H1 (cell line): Measurements from ENCODE around the gene DDX1. TPM values are rescaled to one million over a fixed set of nuclear protein-coding genes. Genes with fewer than 3 reads are reported as not detected.
"Not testable (repeated sequence)": the region's sequence is repeated elsewhere in the genome, so short reads cannot be mapped to it uniquely, and the experiment has no call there.

Source experiments
- CTCF ChIA-PET: fragments of 300-600 bp; sonication (Branson Sonifier 250); formaldehyde crosslinking; loops from one replicate; lab custom pipeline; 2021; ENCODE audit not compliant: partially characterized antibody; lab: Charles Lee
- POLR2A ChIA-PET: fragments of 300-600 bp; sonication (Branson Sonifier 250); formaldehyde crosslinking; loops from one replicate; lab custom pipeline; 2021; ENCODE audit warnings: inconsistent platforms; ENCODE audit not compliant: partially characterized antibody; lab: Charles Lee
- DNase-seq, 2 experiments: peaks; one replicate each; pipeline versions ENCODE4 v3.0.0 to v3.0.0-alpha.2; 2010 to 2022; ENCODE audit warnings: low spot score in 2 of 2, low read depth in 1 of 2, mixed read lengths in 1 of 2
- FAIRE-seq: peaks from 2 replicates; lab custom pipeline; 2011; peaks lifted over from hg19 to GRCh38; lab: Jason Lieb, UNC
- H2AFZ ChIP-seq: 2 replicates; pipeline ENCODE4 v1.8.1; 2012; ENCODE audit warnings: low read length, inconsistent platforms
- H2AK5ac ChIP-seq: 2 replicates; pipeline ENCODE4 v1.6.1; 2013; ENCODE audit warnings: low read depth, low read length
- H2BK120ac ChIP-seq: replicated peaks from 2 replicates; pipeline ENCODE3; 2013; ENCODE audit warnings: low read depth, low read length, inconsistent platforms
- H2BK12ac ChIP-seq: 2 replicates; pipeline ENCODE4 v1.6.1; 2013; ENCODE audit warnings: low read depth, low read length
- H2BK15ac ChIP-seq: 2 replicates; pipeline ENCODE4 v1.6.1; 2013; ENCODE audit warnings: low read length
- H2BK20ac ChIP-seq: 2 replicates; pipeline ENCODE4 v1.6.1; 2013; ENCODE audit warnings: low read length
- H2BK5ac ChIP-seq: 2 replicates; pipeline ENCODE4 v1.6.1; 2013; ENCODE audit warnings: low read depth, low read length
- H3K14ac ChIP-seq: 2 replicates; pipeline ENCODE4 v1.6.1; 2013; ENCODE audit warnings: inconsistent platforms; ENCODE audit not compliant: insufficient read length
- H3K18ac ChIP-seq: 2 replicates; pipeline ENCODE4 v1.6.1; 2013; ENCODE audit warnings: low read length; ENCODE audit errors: extremely low read depth
- H3K23ac ChIP-seq: 2 replicates; pipeline ENCODE4 v1.6.1; 2013; ENCODE audit warnings: inconsistent platforms; ENCODE audit not compliant: insufficient read length
- H3K23me2 ChIP-seq: 2 replicates; pipeline ENCODE4 v1.6.1; 2013; ENCODE audit warnings: low read depth, low read length
- H3K27ac ChIP-seq: 2 replicates; pipeline ENCODE4 v1.6.1; 2011; ENCODE audit warnings: low read depth, low read length, inconsistent platforms
- H3K27me3 ChIP-seq, 4 experiments: replicated peaks in 1 of 4; 1 replicate in 1 of 4; 2 replicates in 3 of 4; pipeline versions ENCODE4 v1.6.1 to v1.8.1; 2011 to 2013; ENCODE audit warnings: low read length in 3 of 4, mild to moderate bottlenecking in 3 of 4, inconsistent platforms in 2 of 4, mixed read lengths in 2 of 4, moderate library complexity in 1 of 4; ENCODE audit not compliant: control insufficient read depth in 3 of 4, insufficient read depth in 3 of 4; ENCODE audit errors: extremely low read depth in 1 of 4
- H3K36me3 ChIP-seq, 4 experiments: 2 replicates each; pipeline versions ENCODE4 v1.6.1 to v1.8.1; 2011 to 2013; ENCODE audit warnings: mild to moderate bottlenecking in 4 of 4, low read length in 3 of 4, moderate library complexity in 2 of 4, control low read depth in 1 of 4, inconsistent platforms in 1 of 4; ENCODE audit not compliant: insufficient read depth in 4 of 4, control insufficient read depth in 2 of 4
- H3K4ac ChIP-seq: replicated peaks from 2 replicates; pipeline ENCODE3; 2013; ENCODE audit warnings: low read length, low read depth, mixed read lengths, inconsistent platforms; ENCODE audit not compliant: insufficient read length
- H3K4me1 ChIP-seq, 4 experiments: replicated peaks in 1 of 4; 1 replicate in 1 of 4; 2 replicates in 3 of 4; pipeline versions ENCODE4 v1.6.1 to v1.8.1; 2011 to 2013; ENCODE audit warnings: low read length in 3 of 4, inconsistent platforms in 2 of 4, mixed read lengths in 1 of 4; ENCODE audit not compliant: insufficient read depth in 4 of 4, control insufficient read depth in 3 of 4
- H3K4me2 ChIP-seq, 2 experiments: 2 replicates each; pipeline versions ENCODE4 v1.6.1 to v1.8.1; 2011 to 2013; ENCODE audit warnings: low read depth in 2 of 2, low read length in 2 of 2, control low read depth in 1 of 2, inconsistent platforms in 1 of 2, mild to moderate bottlenecking in 1 of 2; ENCODE audit not compliant: insufficient read depth in 1 of 2
- H3K4me3 ChIP-seq, 4 experiments: fragments of 200-600, 300-600 bp in 1 of 4; sonication (generic), shearing (Covaris generic), sonication (Bioruptor Twin) in 1 of 4; 2 replicates each; pipeline versions ENCODE4 v1.5.1 to v1.8.1; 2011 to 2016; ENCODE audit warnings: low read length in 4 of 4, low read depth in 3 of 4, control low read depth in 2 of 4, inconsistent platforms in 2 of 4, mild to moderate bottlenecking in 2 of 4, mixed read lengths in 1 of 4, moderate library complexity in 1 of 4; ENCODE audit not compliant: insufficient read depth in 2 of 4; ENCODE audit errors: extremely low read depth in 1 of 4
- H3K56ac ChIP-seq: replicated peaks from 2 replicates; pipeline ENCODE3; 2013; ENCODE audit warnings: low read depth, mild to moderate bottlenecking, mixed read lengths, low read length, inconsistent platforms; ENCODE audit not compliant: insufficient read length
- H3K79me1 ChIP-seq: 2 replicates; pipeline ENCODE4 v1.6.1; 2013; ENCODE audit warnings: low read depth, low read length, control low read depth
- H3K79me2 ChIP-seq, 2 experiments: 2 replicates each; pipeline versions ENCODE4 v1.6.1 to v1.8.1; 2012 to 2013; ENCODE audit warnings: low read length in 2 of 2, mild to moderate bottlenecking in 2 of 2, inconsistent platforms in 1 of 2; ENCODE audit not compliant: insufficient read depth in 2 of 2, control insufficient read depth in 1 of 2
- H3K9ac ChIP-seq, 4 experiments: replicated peaks in 1 of 4; 1 replicate in 1 of 4; 2 replicates in 3 of 4; pipeline versions ENCODE4 v1.6.1 to v1.8.1; 2011 to 2013; ENCODE audit warnings: low read depth in 3 of 4, low read length in 3 of 4, control low read depth in 2 of 4, mild to moderate bottlenecking in 2 of 4, moderate library complexity in 2 of 4, inconsistent platforms in 1 of 4; ENCODE audit errors: extremely low read depth in 1 of 4
- H3K9me3 ChIP-seq, 2 experiments: 2 replicates each; pipeline versions ENCODE4 v1.6.1 to v1.8.1; 2012 to 2013; ENCODE audit warnings: mild to moderate bottlenecking in 2 of 2, moderate library complexity in 2 of 2, control low read depth in 1 of 2, inconsistent platforms in 1 of 2, low read depth in 1 of 2, low read length in 1 of 2, mixed read lengths in 1 of 2; ENCODE audit not compliant: insufficient read depth in 2 of 2
- H4K20me1 ChIP-seq, 2 experiments: replicated peaks in 1 of 2; 2 replicates each; pipeline versions ENCODE3 to v1.8.1; 2011 to 2013; ENCODE audit warnings: inconsistent platforms in 2 of 2, low read length in 2 of 2, mild to moderate bottlenecking in 1 of 2; ENCODE audit not compliant: insufficient read depth in 2 of 2, control insufficient read depth in 1 of 2
- H4K5ac ChIP-seq: 2 replicates; pipeline ENCODE4 v1.6.1; 2013; ENCODE audit warnings: low read length, low read depth, mixed read lengths, inconsistent platforms; ENCODE audit not compliant: insufficient read length
- H4K8ac ChIP-seq: 2 replicates; pipeline ENCODE4 v1.8.0; 2013; ENCODE audit warnings: mild to moderate bottlenecking, moderate library complexity, low read length, inconsistent platforms; ENCODE audit not compliant: insufficient read depth; ENCODE audit errors: extremely low read depth
- H4K91ac ChIP-seq: replicated peaks from 2 replicates; pipeline ENCODE3; 2013; ENCODE audit warnings: low read length, mixed read lengths, inconsistent platforms; ENCODE audit not compliant: insufficient read length
- CREB1 ChIP-seq: IDR thresholded peaks from 2 replicates; pipeline ENCODE4 v1.6.1; 2012; ENCODE audit warnings: inconsistent platforms
- EGR1 ChIP-seq: IDR thresholded peaks from 2 replicates; pipeline ENCODE4 v1.6.1; 2011; ENCODE audit warnings: low read depth, low read length, borderline replicate concordance
- KDM5A ChIP-seq: fragments of 200-600 bp; IDR thresholded peaks from 2 replicates; pipeline ENCODE4 v1.7.1; 2012; ENCODE audit warnings: mild to moderate bottlenecking, low read length, inconsistent platforms, mixed read lengths
- MAFK ChIP-seq: IDR thresholded peaks from 2 replicates; pipeline ENCODE4 v1.6.1; 2012; ENCODE audit warnings: low read depth, mild to moderate bottlenecking, improper control_type of control experiment, low read length
- SIRT6 ChIP-seq: IDR thresholded peaks from one replicate; pipeline ENCODE4 v1.7.1; 2012; ENCODE audit warnings: low read length, inconsistent platforms
- WGBS, 2 experiments: shearing (Covaris generic) in 1 of 2; methylation state at CpG; one replicate each; pipeline versions ENCODE4 v1.1.6 to v1.1.7; 2013 to 2015; ENCODE audit warnings: low lambda C conversion rate in 2 of 2, mixed read lengths in 2 of 2, inconsistent platforms in 1 of 2, low coverage in 1 of 2, missing lambda C conversion rate in 1 of 2; ENCODE audit not compliant: insufficient replicate concordance in 2 of 2, insufficient coverage in 1 of 2, insufficient read length in 1 of 2; ENCODE audit errors: extremely low coverage in 1 of 2, missing lambda C conversion rate in 1 of 2; 5-methylcytosine and 5-hydroxymethylcytosine counted together
- polyA plus RNA-seq, 7 experiments: library from polyadenylated mRNA; depleted of rRNA in 3 of 7; stranded (reverse) in 5 of 7; unstranded in 2 of 7; fragments of >200 nt in 5 of 7; fragments of 200-250 nt in 2 of 7; gene quantifications; 1 replicate in 5 of 7; 2 replicates in 1 of 7; 4 replicates in 1 of 7; pipeline versions ENCODE4 v1.2.1 to v1.2.3, GENCODE V29; 2011 to 2013; ENCODE audit warnings: missing spikeins in 2 of 7, mixed read lengths in 2 of 7
- total RNA-seq: library from RNA; stranded (reverse); fragmentation: NEBNext Ultra II Directional; extraction: Animal tissue kit (Norgen Biotek cat#: 25700); gene quantifications from 2 replicates; pipeline ENCODE4 v1.2.1, GENCODE V29; 2021

DDX1 gene
- total and polyA plus RNA-seq, 2 of the 8 experiments (the other 6 are each of a cell fraction or from before 2014, with no cell fraction given): 51.1 to 161 TPM

- TF ChIP-seq CREB1: no peak
- TF ChIP-seq SIRT6: no peak
- TF ChIP-seq KDM5A: no peak
- TF ChIP-seq EGR1: no peak
- no peak for TF ChIP-seq MAFK
These were observed 18.8 kb downstream of the DDX1 start (continued) for GRCh38 chr2:15610430-15610952.

GRCh38 chr2:15612101-15612500 is 20.4 kb downstream of the DDX1 start:
- DNase-seq, H2BK120ac ChIP-seq, H3K79me2 ChIP-seq, H3K79me1 ChIP-seq, H3K4me2 ChIP-seq, H3K9ac ChIP-seq, H3K18ac ChIP-seq, H2BK12ac ChIP-seq, H3K9me3 ChIP-seq, H2AK5ac ChIP-seq, H3K14ac ChIP-seq, H4K5ac ChIP-seq, H2BK20ac ChIP-seq, H3K4me3 ChIP-seq, H2BK5ac ChIP-seq, H3K23me2 ChIP-seq, H2AFZ ChIP-seq, H3K4ac ChIP-seq, H3K4me1 ChIP-seq, CTCF ChIA-PET, H3K27me3 ChIP-seq, H4K8ac ChIP-seq, H3K27ac ChIP-seq, H4K91ac ChIP-seq, H2BK15ac ChIP-seq, FAIRE-seq, H3K56ac ChIP-seq, H3K23ac ChIP-seq, H4K20me1 ChIP-seq: not testable (repeated sequence)
- POLR2A ChIA-PET: interaction anchor here (1.3 kb wide), 1 partner anchor 12 kb away, joined by 5 read pairs; no protein-coding TSS in a partner anchor
- H3K36me3 ChIP-seq: peaks cover 11 to 68% (median 48%) of the 10 kb centered on the region in 4 experiments
- WGBS, 2 experiments: 93% methylated on average over 11 of the region's 33 CpGs; no CpG with 5 or more reads in 1 of the 2 experiments
